ENCODE measurements around the gene CTF1.
"Not testable (repeated sequence)": the region's sequence is repeated elsewhere in the genome, so short reads cannot be mapped to it uniquely, and the experiment has no call there.

The CTF1 gene

DNA sequence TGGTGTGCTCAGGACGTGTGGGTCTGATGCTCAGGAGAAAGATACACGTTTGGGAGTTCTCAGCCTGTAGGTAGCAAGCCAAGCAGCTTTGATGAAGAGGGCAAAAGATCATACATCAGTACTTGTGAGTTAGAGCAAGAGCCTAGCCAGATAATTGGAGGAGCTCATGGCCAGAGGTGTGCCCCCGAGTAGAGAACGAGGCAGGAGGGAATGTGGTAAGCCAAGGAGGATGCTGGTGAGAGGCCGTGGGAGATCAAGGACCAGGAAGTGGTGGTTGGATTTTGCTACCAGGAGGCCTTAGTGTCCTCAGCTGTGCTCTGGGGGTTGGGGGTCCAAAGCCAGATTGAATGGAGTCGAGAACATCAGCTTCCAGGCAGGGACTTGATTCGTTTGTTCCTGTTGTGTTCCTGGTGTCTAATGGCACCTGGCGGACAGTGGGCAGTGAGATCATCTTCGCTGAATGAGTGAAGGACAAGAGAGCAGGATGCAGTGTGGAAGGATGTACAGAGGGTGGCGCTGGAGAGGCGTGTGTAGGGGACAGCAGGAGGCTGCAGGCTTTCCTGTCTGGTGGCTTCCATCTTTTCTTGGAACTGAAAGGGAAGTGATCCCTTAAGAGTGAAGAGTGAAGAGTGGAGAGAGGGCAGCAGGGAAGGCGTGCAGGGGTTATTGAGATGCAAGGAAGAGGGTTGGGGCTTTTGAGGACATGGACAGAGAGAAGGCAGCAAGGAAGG is 38.6 kb downstream of the CTF1 start:
- peak; percentile 12 for DNase-seq

DNA sequence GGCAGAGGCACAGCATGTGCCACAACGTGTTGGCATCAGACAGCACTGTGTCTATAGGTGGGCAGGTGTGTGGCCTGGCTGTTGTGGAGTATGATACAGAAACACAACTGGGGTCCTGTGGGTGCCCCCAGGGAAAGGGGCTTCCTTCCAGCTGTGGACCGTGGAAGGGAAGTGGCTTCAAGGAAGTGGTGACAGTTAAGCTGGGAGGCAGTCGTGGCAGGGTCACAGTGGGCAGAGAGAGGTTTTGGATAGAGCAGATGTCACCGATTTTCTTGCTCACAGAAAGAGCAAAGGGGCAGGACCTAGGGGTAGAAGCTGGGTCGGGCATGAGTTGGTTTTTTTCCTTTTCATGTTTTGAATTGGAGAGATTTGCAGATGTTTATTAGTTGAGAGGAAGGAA is 41.3 kb downstream of the CTF1 start:
- DNase-seq, result no peak

DNA sequence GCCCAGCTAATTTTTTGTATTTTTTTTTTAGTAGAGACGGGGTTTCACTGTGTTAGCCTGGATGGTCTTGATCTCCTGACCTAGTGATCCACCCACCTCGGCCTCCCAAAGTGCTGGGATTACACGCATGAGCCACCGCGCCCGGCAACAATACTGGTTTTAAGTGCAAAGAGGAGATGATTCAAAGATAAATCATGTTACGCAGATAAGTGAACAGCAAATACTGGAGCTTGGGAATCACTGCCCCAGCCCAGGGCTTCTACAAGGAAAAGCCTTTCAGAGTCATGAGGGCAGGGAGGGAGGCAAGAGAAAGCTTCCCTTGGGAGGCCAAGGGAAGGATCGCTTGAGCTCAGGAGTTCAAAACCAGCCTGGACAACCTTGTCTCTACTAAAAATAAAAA is 43.2 kb downstream of the CTF1 start:
- DNase-seq, result not testable (repeated sequence)

DNA sequence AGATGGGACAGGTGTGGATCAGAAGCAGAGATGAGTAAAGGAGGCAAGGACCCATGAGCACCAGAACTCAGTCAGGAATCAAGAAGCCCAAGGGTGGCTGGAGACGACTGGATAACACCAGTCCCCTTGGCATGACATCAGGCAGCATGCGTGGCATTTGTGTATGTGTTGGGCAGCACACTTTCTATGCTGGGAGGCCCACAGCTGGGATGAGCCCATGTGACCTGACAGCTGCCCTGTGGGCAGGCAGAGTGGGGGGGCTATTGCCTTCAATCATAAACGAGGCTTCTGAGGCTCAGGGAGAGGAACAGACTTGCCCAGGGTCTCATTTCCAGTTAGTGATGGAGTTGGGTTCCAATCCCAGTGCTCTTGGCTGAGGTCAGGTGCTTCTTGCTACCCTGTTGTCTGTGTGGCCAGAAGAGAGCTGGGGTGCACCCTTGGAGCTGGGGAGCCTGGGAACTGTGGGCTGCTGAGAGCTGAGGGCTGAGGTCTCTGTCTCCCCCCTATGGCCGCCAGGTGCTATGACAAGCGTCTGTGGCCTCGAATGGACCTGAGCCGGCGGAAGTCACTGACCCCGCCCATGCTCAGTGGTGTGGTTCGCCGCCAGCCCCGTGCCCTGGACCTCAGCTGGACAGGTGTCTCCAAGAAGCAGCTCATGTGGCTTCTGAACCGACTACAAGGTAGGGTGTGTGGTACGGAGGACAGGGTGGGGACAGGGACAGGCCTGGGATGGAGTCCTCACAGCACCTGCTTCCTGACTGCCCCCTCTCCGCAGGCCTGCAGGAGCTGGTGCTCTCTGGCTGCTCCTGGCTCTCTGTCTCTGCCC is 45.4 kb downstream of the CTF1 start:
- peak; percentile 51 for DNase-seq

DNA sequence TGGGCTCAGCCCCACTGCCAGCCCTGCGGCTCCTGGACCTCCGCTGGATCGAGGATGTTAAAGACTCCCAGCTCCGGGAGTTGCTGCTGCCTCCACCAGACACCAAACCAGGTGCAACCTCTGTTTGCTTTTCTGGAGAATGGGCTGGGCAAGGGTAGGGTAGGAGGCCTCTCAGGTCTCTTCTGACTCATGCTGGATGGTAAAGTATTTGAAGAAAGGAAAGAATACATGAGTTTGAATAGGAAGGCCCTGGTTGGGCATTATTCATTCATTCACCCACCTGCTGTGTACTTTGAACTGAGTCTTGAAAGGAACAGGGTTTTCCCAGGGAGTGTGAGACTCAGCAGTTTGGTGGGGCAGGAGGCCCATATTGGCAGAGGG is 46.0 kb downstream of the CTF1 start:
- DNase-seq, result no peak

DNA sequence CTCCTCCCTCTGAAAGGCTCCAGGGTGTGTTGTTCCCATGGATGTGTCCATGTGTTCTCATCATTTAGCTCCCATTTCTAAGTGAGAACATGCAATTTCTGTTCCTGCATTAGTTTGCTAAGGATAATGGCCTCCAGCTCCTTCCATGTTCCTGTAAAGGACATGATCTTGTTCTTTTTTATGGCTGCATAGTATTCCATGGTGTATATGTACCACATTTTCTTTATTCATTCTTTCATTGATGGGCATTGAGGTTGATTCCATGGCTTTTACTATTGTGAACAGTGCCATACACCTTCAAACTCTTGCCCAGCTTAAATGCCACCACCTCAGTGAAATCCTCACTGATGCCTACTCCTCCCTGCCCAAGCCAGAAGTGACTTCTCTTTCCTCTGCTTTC is 47.9 kb downstream of the CTF1 start:
- DNase-seq, result no peak

DNA sequence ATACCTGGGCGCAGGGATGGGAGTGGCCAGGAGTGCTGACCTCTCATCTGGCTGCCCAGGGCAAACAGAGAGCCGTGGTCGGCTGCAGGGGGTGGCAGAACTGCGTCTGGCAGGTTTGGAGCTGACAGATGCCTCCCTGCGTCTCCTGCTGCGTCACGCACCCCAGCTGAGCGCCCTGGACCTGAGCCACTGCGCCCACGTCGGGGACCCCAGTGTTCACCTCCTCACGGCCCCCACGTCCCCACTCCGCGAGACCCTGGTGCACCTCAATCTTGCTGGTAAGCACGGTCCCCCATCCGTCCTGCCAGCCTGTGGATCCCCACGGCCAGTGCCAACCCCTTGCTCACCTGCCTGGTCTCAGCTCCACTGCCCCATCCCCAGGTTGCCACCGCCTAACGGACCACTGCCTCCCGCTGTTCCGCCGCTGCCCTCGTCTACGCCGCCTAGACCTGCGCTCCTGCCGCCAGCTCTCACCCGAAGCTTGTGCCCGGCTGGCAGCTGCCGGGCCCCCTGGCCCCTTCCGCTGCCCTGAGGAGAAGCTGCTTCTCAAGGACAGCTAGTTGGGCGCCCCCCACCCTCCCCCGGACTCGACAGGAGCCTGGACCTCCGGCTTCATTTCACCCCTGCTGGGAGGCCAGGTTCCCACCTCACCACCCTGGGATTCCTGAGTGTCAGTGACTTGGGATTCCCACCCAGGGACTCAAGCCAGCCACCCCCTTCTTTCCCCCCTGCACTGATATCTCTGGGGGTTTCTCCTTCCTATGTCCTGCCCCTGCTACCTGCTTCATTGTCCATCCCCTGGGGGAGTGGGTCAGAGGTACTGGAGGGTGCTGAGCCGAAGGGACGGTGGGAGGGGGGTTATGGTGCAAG is 50.5 kb downstream of the CTF1 start:
- no peak for DNase-seq

DNA sequence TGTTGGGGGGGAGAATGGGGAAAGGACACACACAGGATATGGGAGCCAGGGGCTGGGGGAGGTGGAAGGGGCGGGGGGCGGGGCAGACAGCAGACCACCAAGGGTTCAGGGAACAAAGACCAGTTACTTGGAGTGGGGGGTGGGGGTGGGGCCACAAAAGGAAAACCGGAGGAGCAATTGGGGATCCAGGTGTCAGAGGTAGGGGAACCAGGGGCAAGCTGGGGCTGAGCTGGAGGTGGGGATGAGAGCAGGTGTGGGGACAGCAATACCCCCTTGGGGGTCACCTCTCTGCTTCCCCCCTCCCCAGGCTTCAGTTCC is 51.1 kb downstream of the CTF1 start:
- DNase-seq, result no peak

DNA sequence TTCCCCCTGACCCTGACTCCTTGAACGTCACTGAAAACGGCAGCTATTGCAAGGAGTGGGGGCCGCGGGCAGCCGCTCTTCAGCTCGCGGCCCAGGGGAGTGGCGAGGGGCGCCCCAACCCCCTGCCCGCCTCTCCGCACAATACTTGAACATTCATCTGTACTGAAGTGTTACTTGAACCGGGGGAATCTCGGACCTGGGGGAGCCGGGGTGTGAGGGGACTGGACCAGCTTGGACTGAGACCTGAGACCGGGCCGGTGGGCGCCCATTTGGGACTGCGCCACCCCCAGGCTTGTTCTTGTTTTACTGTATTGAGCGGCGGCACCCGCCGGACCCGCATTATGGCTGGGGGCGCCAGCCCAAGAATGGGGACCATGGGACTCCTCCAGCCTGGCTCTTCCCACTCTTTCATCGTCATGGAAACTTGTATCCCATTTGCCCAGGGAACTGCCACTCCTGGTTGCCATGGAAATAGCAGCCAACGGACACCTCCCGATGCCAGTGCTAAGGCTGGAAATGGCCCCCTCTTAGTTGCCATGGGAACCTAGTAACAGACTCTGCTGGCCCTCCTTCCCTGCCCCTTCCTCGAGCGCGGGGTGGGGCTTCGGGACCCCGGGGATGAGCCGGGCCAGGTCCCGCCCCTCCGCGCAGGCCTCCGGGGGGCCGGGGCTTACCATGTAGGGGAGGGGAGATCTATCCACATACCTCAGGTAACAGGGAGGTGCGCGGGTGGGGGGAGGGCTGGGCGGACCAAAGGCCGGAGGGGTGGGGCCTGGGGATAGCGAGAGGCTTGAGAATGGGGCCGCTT is 51.6 kb downstream of the CTF1 start:
- DNase-seq, result no peak

DNA sequence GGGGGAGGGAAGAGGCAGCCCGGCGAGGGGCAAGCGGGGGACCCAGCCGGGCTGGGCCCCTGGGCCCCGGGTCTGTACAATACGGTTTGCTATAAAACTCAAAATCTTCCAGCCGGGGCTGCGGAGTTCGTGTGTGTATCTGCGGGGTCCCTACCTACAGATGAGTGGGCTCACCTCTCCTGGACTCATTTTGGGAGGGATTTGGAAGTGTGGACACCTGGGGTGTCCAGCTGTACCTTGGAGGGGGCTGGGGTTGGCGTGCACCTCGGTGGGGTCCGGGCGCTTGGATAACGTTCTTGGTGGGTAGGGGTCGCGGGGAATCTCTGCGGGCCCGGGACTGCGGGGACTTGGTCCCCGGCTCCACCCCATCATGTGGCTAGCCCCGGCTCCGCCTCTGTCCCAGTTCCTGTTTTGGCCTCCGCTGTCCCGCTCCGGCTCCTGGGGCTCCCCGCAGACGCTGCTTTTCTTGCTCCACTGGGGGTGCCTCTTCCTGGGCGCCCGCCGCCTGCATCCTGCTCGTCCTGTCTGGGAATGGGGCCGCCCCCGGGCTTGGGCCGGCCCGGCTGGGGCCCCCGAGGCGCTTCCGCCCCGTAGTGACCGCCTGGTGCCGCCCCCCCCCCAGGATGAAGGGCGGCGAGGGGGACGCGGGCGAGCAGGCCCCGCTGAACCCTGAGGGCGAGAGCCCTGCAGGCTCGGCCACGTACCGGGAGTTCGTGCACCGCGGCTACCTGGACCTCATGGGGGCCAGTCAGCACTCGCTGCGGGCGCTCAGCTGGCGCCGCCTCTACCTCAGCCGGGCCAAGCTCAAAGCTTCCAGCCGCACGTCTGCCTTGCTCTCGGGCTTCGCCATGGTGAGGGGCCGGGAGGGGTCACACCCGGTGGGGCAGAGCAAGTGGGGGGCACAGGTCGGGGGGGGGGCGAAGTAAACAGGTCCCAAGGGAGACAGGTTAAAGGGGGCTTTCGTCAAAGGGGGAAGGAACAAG is 52.5 kb downstream of the CTF1 start, which contains the start of gene ORAI3:
Gene ORAI3 (plus strand): TSS at position 402 of the 983 bp plus-strand sequence. CDS start 222 bp downstream, at position 624.
- DNase-seq, result no peak

DNA sequence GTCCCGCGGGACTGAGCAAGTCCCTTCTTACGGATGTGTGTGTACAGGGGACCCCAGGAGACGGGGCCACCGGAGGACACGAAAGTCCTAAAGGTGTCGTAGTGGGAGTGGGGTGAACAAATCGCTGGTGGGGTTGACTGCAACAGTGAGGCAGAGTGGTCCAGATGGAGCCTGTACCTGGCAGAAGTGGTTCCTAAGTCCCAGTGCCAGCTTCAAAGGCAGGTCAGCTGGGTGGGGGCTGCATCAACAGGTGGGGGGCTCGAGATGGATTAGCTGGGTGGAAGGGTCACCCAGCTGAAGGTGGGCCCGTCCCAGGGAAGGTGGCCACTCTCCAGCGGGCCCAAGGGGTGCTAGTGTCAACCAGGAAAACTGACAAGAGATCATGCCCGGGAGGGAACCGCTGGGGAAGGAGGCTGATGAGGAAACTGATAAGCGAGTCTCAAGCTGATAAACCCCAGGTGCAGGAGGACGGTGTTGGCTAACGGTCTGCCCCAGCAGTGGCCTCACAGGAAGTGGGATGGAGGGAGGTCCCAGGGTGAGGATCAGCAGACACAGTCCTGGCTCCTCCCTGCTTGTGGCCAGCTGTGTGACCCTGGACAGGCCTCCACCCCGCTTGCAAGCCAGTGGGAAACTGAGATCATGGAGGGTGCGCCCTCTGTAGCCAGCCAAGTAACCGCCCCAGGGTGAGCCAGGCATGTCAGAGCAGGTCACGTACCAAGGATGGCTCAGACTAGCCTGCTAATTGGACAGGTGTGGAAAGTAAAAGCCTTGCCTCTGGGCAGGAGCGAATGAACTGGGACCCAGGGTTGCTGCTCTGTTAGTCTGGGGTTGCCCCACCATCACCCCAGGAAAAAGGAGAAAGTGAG is 53.5 kb downstream of the CTF1 start:
- DNase-seq, result no peak

DNA sequence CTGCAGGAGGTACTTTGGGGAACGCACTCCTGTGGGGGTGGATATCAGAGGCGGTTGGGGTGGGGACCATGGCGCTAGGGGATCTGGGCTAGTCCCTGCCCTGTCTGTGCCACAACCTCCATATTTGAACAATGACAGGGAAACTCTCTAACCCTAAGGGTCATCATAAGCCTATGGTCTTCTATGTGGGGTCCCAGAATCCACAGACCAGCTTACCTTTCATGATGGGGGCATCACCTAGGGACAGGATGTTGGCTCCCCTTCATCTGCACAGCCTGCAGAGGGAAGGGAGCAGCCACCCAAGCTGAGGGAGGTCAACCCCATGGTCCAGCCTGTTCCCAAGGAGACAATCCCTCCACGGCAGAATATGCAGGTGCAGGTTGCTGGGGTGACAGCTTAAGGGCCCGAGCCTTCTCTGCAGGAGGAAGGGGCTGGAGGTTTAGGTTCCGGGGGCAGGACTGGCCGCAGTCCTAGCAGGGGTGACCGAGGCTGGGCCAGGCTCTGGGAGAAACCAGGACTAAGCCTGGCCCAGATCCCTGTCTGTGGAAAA is 54.2 kb downstream of the CTF1 start:
- no peak for DNase-seq

DNA sequence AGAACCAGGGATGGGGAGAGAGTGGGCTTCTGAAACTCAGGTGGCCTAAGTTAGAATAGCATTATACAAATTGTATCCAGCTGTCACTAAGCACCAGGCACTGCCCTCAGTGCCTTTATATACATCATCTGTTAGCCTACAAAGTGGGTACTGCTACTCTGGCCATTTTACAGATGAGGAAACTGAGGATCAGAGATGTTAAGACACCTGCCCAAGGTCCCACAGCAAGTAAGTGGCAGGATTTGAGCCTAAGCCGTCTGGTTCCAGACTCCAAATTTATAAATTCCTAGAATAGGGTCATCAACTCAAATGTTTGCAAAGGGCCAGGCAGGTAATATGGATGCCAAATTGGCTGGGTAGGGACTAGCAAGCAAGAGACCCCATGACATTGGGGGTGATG is 54.8 kb downstream of the CTF1 start:
- no peak for DNase-seq

DNA sequence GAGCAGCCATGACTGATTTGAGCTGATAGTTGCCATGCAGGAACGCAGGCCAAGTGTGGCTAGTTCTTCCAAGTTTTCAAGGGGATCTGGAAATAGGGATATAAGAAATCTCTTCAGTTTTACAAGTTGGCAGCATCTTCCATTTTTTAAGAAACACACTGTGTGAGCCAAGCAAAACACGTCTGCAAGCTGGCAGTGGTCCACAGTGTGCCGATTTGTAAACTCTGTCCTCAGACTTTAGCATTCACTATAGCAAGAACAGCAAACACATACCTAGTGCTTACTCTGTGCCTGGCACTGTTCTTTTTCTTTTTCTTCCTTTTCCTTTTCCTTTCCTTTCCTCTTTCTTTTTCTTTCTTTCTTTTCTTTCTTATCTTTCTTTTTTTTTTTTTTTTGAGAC is 55.3 kb downstream of the CTF1 start:
- no peak for DNase-seq

DNA sequence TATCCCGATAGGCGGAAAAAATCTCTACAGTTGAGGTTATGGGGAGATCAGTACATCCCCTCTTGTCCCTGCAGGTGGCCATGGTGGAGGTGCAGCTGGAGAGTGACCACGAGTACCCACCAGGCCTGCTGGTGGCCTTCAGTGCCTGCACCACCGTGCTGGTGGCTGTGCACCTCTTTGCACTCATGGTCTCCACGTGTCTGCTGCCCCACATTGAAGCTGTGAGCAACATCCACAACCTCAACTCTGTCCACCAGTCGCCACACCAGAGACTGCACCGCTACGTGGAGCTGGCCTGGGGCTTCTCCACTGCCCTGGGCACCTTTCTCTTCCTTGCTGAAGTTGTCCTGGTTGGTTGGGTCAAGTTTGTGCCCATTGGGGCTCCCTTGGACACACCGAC is 56.7 kb downstream of the CTF1 start:
- no peak for DNase-seq

All from NCI-H1092 treated with DMSO at 0.1 percent for 48 hours (cell line).